Fibroblast of lung (primary cell): ENCODE results near the gene MOSMO.

Experiments
- CTCF ChIP-seq, 2 donors: IDR thresholded peaks in 1 of 2; conservative IDR thresholded peaks in 1 of 2; 1 replicate in 1 of 2; 2 replicates in 1 of 2; pipeline ENCODE4 v1.5.1; 2011 to 2012; ENCODE audit warnings: low read length in 2 of 2, control low read depth in 1 of 2, inconsistent platforms in 1 of 2, low read depth in 1 of 2, mild to moderate bottlenecking in 1 of 2
- EZH2 ChIP-seq: IDR thresholded peaks from 2 replicates; pipeline ENCODE4 v1.5.1; 2012; ENCODE audit warnings: low read length, control low read depth, mild to moderate bottlenecking; ENCODE audit errors: missing control alignments

GRCh38 chr16:22081050-22081449 lies 73.1 kb downstream of the MOSMO start:
- TF ChIP-seq CTCF (conservative IDR thresholded peaks at IDR 0.05 in 1 of 2, IDR thresholded peaks at IDR 0.05 in 1 of 2; ENCODE audit: low read depth in 1 of 2, low read length in 2 of 2) (no peak), EZH2 (no peak)
